RPMI8226 (cell line): Measurements from ENCODE around the gene MFRP.
A peak's percentile ranks its signal among the peaks of the same experiment; 100 is the strongest.

Experiments used
- DNase-seq: peaks from one replicate; pipeline ENCODE4 v3.0.0-alpha.2; 2015

Gene MFRP

GRCh38 chr11:119316729-119317591, 29.5 kb downstream of the MFRP start, which contains the start of gene MCAM:
TSS of gene MCAM (minus strand) at chr11:119317130. CDS start at chr11:119317101, 29 bp downstream.
- DNase-seq, result peak; percentile 29

- peak; percentile 73 for DNase-seq
These were observed 30.3 kb downstream of the MFRP start for GRCh38 chr11:119316016-119316728.

DNA sequence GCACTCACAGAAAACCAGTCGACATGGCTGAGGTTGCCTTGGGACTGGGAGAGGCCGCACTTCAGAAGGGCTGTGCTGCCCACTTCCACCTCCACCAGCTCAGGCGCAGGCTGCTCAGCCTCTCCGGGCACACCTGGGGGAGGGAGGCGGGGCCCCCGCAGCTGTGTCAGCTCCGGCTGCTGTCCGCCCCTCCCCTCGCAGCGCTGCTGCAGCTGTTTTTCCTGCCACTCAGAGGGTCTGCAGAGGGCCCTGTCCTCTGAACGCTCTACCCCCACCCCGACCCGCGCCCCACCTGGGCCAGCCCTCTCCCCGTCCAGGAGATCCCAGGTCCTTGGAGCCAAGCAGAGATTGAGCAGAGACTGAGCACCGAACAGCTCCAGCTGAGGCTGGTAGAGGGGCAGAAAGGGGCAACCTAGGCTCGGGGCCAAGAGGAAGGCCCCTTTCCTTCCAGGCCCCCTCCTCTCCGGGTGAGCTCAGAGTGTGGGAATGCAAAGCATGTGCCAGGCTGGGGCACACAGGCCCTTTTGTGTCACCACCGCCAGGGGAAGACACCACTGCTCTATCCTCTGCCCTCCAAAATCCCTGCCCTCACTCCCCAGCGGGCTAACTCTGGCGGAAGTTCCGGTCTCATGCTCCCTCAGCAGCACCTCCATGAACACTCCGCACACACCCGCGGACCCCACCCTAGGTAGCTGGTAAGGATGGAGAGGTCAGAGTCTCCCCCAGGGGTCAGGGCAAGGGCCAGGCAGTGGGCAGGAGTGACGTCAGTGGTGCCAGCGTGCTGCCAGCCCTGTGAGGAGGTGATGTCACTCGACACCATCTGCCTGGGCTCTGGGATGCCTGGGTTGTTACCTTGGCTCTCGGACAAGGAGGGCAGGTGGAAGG, 31.1 kb downstream of the MFRP start:
- DNase-seq, result peak; percentile 87

DNA sequence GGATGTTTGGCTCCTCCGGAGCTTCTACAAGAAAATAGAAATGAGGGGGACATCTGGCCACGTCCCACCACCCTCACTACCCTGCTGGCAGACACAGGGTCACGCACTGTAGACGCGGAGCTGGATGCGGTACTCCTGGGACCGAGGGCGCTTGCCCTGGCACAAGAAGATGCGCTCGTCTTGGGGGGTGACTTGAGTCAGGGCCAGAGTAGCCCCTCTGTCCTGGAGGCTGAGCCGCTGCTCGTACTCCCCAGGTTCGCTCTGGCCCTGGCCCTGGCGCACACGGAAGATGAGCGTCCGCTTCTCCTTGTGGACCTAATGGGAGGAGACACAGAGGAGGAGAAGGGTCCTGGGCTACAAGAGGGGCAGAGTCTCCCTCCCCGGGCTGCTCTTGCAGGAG, 31.8 kb downstream of the MFRP start:
- no peak for DNase-seq

DNA sequence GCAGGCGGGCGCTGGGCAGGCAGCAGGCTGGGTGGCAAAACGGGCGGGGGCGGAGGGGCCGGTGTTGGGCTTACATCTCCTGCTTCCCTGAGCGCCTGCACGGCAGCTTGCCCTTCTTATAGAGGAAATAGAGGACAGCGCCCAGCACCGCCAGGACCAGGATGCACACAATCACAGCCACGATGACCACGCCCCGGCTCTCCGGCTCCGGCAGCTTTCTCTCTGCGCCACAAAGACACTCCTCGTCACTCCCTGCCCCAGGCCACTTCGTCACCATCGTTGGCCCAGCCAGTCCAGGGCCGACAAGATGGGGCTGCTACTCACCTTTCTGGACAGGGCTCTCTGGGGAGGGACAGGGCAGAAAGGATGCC, 35.8 kb downstream of the MFRP start:
- DNase-seq, result no peak

DNA sequence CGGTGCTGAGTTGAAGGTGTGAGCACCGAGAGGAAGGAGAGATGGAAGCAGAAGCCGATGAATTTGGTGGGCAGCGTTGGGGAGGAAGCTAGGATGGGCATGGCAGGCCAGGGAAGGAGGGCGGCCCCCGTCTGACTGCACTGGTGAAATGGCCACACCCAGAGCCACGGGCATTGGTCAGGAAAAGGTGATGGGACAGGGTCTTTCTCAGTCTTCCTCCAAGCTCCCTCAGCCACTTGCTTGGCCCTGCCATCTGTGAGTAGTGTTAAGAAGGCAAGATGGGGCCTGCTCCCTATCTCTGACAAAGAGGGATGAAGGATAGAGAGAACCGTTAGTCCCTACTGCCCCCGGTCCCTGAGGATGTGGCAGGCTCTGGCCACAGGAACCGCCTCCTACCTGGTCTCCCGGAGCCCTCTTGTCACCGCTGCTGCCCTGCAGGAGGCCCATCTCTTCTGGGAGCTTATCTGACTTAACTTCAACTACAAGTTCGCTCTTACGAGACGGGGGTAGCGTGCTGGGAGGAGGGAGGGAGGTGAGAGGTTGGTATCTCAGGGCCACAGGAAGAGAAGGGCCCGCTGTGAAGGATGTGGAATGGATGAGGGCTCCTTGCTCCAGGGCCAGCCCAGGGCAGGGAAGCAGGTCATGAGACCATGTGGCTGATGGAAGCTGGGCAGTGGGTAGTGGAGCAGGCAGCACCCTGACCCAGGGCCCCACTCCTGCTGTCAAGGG, 36.4 kb downstream of the MFRP start:
- DNase-seq, result no peak

DNA sequence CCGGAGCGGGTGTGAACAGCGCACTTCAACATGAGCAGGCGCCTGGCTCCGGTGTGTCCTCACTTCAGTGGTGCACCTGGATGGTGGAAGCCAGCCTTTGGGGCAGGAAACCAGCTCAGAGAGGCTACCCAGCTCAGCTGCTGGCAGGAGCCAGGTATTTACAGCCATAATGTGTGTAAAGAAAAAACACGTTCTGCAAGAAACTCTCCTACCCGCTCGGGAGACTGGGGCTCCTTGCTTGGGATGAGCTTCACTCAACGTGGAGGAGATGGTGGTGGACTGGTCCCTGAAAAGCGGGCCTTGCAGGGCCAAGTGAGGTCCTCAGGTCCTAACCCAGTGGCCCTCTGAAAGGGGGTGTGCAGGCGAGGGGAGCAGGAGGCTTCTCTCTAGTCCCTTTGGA, 37.1 kb downstream of the MFRP start:
- DNase-seq, result no peak

DNA sequence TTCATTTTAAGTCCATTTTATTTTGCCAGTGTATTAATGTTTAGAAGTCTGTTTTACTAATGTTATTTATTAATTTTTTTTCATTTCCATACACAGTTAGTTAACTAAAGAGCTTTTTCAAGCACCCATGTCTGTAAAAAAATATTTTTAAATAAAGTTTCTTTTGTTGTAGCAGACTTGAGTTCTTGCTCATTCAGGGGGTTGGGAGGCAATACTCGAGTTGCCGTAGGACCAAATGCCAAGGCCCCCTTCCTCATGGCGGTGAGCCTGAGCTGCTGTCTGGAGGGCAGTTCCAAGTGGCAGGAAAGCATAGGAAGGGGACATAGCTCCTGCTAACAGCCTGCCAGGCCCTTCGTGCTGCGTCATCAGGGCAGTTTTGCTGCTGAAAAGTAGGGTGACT, 38.5 kb downstream of the MFRP start:
- no peak for DNase-seq

GRCh38 chr11:119307219-119307618, 39.3 kb downstream of the MFRP start:
- no peak for DNase-seq

- no peak for DNase-seq
These were observed 40.1 kb downstream of the MFRP start for GRCh38 chr11:119306373-119306890.

- no peak for DNase-seq
These were observed 40.7 kb downstream of the MFRP start for GRCh38 chr11:119305556-119306372.

- no peak for DNase-seq
These were observed 43.2 kb downstream of the MFRP start for GRCh38 chr11:119303227-119303718.

GRCh38 chr11:119300198-119300964, 46.1 kb downstream of the MFRP start:
- DNase-seq, result no peak

DNA sequence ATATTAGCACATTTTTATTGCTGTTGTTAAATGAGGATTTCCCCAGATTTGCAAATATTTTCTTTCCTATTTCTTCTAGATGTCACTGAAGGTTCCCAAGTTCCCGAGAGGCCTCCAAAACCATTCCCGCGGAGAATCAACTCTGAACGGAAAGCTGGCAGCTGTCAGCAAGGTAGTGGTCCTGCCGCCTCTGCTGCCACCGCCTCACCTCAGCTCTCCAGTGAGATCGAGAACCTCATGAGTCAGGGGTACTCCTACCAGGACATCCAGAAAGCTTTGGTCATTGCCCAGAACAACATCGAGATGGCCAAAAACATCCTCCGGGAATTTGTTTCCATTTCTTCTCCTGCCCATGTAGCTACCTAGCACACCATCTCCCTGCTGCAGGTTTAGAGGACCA, 47.1 kb downstream of the MFRP start:
- no peak for DNase-seq

DNA sequence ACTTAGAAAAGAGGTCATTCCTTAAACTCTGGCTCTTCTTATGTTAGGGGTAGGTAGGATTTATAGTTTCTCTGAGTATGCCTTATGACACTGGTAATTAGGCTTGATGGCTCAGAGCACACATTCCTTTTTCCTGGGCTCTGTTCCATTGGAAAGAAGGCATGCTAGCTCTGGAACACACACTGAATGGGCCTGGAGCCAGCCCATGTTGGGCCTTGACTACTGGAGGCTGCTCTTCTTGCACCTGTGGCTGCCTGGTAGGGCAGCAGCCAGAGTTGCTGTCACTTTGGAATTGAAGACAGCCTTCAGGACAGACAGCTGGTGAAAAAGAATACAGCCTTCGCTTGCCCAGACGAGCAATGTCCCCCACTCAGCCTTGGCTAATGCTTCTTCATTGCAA, 47.8 kb downstream of the MFRP start:
- DNase-seq, result no peak

- no peak for DNase-seq
These were observed 48.6 kb downstream of the MFRP start for GRCh38 chr11:119297938-119298337.

DNA sequence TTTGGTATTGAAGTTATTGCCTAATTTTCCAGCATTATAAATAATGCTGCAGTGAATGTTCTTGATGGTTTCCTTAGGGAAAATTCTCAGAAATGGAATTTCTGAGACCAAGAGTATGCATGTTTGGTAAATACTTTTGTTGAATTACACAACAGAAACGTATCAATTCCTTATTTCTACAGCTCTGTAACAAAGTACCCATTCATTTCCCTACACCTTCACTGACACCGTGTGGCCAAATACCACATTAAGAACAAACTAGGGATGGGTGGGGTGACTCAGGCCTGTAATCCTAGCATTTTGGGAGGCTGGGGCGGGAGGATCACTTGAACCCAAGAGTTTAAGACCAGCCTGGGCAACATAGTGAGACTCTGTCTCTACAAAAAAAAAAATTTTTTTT, 51.3 kb downstream of the MFRP start:
- no peak for DNase-seq

GRCh38 chr11:119293461-119293860, 53.0 kb downstream of the MFRP start:
- no peak for DNase-seq

- no peak for DNase-seq
These were observed 55.5 kb downstream of the MFRP start for GRCh38 chr11:119290894-119291497.
